Duodenal mucosa (tissue), 2 donors: ENCODE results near the gene ITGAD.
A peak's percentile ranks its signal among the peaks of the same experiment; 100 is the strongest.
"Not testable (repeated sequence)": the region's sequence is repeated elsewhere in the genome, so short reads cannot be mapped to it uniquely, and the experiment has no call there.

Experiments
- H3K27ac ChIP-seq: one replicate; pipeline ENCODE4 v1.7.0; 2013; ENCODE audit warnings: low read depth, low read length
- H3K27me3 ChIP-seq, 2 donors: one replicate each; pipeline ENCODE4 v1.7.0; 2013; ENCODE audit warnings: low read length in 2 of 2, control low read depth in 1 of 2; ENCODE audit not compliant: insufficient read depth in 2 of 2, control insufficient read depth in 1 of 2
- H3K36me3 ChIP-seq, 2 donors: one replicate each; pipeline ENCODE4 v1.7.0; 2013; ENCODE audit warnings: low read length in 2 of 2, control low read depth in 1 of 2; ENCODE audit not compliant: insufficient read depth in 2 of 2, control insufficient read depth in 1 of 2
- H3K4me1 ChIP-seq, 2 donors: one replicate each; pipeline ENCODE4 v1.7.0; 2013; ENCODE audit warnings: low read length in 2 of 2, control low read depth in 1 of 2; ENCODE audit not compliant: insufficient read depth in 2 of 2, control insufficient read depth in 1 of 2
- H3K4me3 ChIP-seq, 2 donors: one replicate each; pipeline ENCODE4 v1.7.0; 2013; ENCODE audit warnings: low read length in 2 of 2, low read depth in 1 of 2
- H3K9ac ChIP-seq, 2 donors: one replicate each; pipeline ENCODE4 v1.7.0; 2013; ENCODE audit warnings: low read length in 2 of 2, low read depth in 1 of 2
- H3K9me3 ChIP-seq, 2 donors: one replicate each; pipeline ENCODE4 v1.7.0; 2013; ENCODE audit warnings: low read length in 2 of 2, control low read depth in 1 of 2; ENCODE audit not compliant: control insufficient read depth in 1 of 2

ITGAD gene

GRCh38 chr16:31440516-31441184, 47.5 kb downstream of the ITGAD start:
- Histone ChIP-seq H3K27me3 (no peaks in the 10 kb centered on the region), H3K9me3 (no peaks in the 10 kb centered on the region), H3K27ac (no peak overlapping the region), H3K4me1 (no peaks in the 10 kb centered on the region), H3K9ac (no peak overlapping the region), H3K36me3 (no peaks in the 10 kb centered on the region), H3K4me3 (no peak overlapping the region)

GRCh38 chr16:31441956-31442355, 48.8 kb downstream of the ITGAD start:
- no peaks in the 10 kb centered on the region for H3K4me1 ChIP-seq
- H3K9me3 ChIP-seq: no peaks in the 10 kb centered on the region
- no peaks in the 10 kb centered on the region for H3K27me3 ChIP-seq
- H3K36me3 ChIP-seq: no peaks in the 10 kb centered on the region
- no peak overlapping the region for H3K9ac ChIP-seq
- no peak overlapping the region for H3K27ac ChIP-seq
- H3K4me3 ChIP-seq: no peak overlapping the region

GRCh38 chr16:31445931-31446330, 52.8 kb downstream of the ITGAD start:
- H3K4me1 ChIP-seq, H3K9me3 ChIP-seq, H3K36me3 ChIP-seq, H3K27ac ChIP-seq, H3K27me3 ChIP-seq, H3K9ac ChIP-seq, H3K4me3 ChIP-seq: not testable (repeated sequence)

- H3K27ac ChIP-seq: no peak overlapping the region
- no peak overlapping the region for H3K4me3 ChIP-seq
- H3K27me3 ChIP-seq: no peaks in the 10 kb centered on the region
- H3K4me1 ChIP-seq: peaks cover 19 to 25% of the 10 kb centered on the region in 2 donors
- H3K9me3 ChIP-seq: no peaks in the 10 kb centered on the region
- no peak overlapping the region for H3K9ac ChIP-seq
- peaks cover 0 to 3% of the 10 kb centered on the region in 2 donors for H3K36me3 ChIP-seq
Observed at GRCh38 chr16:31451201-31451600, 58.1 kb downstream of the ITGAD start.

GRCh38 chr16:31451681-31452351, 58.7 kb downstream of the ITGAD start:
- no peak overlapping the region for H3K27ac ChIP-seq
- peaks cover 24 to 29% of the 10 kb centered on the region in 2 donors for H3K4me1 ChIP-seq
- peaks cover 0 to 3% of the 10 kb centered on the region in 2 donors for H3K36me3 ChIP-seq
- H3K4me3 ChIP-seq: no peak overlapping the region
- H3K9ac ChIP-seq: no peak overlapping the region
- no peaks in the 10 kb centered on the region for H3K9me3 ChIP-seq
- H3K27me3 ChIP-seq: no peaks in the 10 kb centered on the region

GRCh38 chr16:31452631-31453106, 59.5 kb downstream of the ITGAD start:
- Histone ChIP-seq H3K4me3 (no peak overlapping the region), H3K9me3 (no peaks in the 10 kb centered on the region), H3K4me1 (peaks cover 33 to 38% of the 10 kb centered on the region in 2 donors), H3K9ac (no peak overlapping the region), H3K36me3 (peaks cover 0 to 3% of the 10 kb centered on the region in 2 donors), H3K27ac (peak overlapping the region; percentile 30), H3K27me3 (no peaks in the 10 kb centered on the region)

GRCh38 chr16:31453255-31454204, 60.4 kb downstream of the ITGAD start:
- Histone ChIP-seq H3K27me3 (no peaks in the 10 kb centered on the region), H3K9me3 (no peaks in the 10 kb centered on the region), H3K9ac (no peak overlapping the region), H3K4me3 (no peak overlapping the region), H3K4me1 (peaks cover 35 to 42% of the 10 kb centered on the region in 2 donors), H3K27ac (no peak overlapping the region), H3K36me3 (peaks cover 0 to 3% of the 10 kb centered on the region in 2 donors)

GRCh38 chr16:31455601-31456314, 62.6 kb downstream of the ITGAD start:
- no peak overlapping the region for H3K4me3 ChIP-seq
- H3K36me3 ChIP-seq: peaks cover 0 to 3% of the 10 kb centered on the region in 2 donors
- no peaks in the 10 kb centered on the region for H3K9me3 ChIP-seq
- no peaks in the 10 kb centered on the region for H3K27me3 ChIP-seq
- H3K27ac ChIP-seq: no peak overlapping the region
- H3K4me1 ChIP-seq: peaks cover 41 to 50% of the 10 kb centered on the region in 2 donors
- no peak overlapping the region for H3K9ac ChIP-seq

- Histone ChIP-seq H3K36me3 (peaks cover 1 to 6% of the 10 kb centered on the region in 2 donors), H3K4me3 (peak overlapping the region in 1 of 2 donors; percentile 91), H3K9me3 (no peaks in the 10 kb centered on the region), H3K4me1 (peaks cover 41 to 46% of the 10 kb centered on the region in 2 donors), H3K9ac (no peak overlapping the region), H3K27ac (no peak overlapping the region), H3K27me3 (no peaks in the 10 kb centered on the region)
Observed at GRCh38 chr16:31456988-31457360, 63.8 kb downstream of the ITGAD start.
